ENCODE data around the gene ZNF780A.
A peak's percentile ranks its signal among the peaks of the same experiment; 100 is the strongest.
"Not testable (repeated sequence)": the region's sequence is repeated elsewhere in the genome, so short reads cannot be mapped to it uniquely, and the experiment has no call there.

Gene ZNF780A

DNA sequence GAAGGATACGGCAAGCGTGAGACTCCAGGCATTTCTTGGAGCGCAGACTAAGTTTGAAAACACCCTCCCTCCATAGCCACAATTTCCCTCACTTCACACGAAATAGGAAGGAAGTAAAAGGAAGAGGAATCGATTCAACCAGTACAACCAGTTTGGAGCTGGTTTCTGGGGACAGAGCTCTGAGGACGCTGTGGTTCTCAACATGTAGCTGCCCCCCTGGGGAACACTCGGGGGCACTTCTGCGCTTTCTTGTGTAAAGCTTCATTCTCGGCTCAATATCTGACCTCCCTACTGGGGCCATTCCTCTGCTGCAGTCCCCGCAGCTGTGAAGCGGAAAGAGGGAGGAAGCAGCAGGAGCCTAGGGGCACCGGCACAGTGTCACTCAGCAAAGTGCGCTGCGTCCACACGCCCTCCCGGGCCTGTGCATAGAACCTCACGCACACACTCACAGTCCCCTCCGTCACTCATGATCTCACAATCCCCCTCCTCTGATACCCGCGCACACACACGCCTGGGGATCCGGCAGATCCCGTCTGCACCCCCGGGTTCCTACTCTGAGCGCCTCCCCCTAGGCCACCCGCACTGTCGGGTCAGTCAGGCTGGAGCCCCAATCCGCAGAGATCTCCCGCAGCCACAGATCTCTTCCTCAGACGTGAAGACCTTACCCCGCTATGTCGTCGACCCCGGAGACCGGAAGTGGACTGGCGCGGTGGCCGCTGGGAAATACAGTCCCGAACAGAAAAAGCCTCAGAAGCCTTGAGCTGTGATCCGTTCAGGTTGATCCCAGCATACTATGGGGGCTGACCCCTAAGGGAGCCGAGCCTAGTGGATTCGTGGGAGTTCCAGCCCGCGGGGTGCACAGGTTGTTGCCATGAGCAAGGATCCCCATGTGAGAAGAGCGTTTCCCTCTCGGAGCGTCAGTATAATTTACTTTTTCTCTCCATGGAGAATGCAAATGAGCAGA is at the start of gene ZNF780A:
ZNF780A (minus strand) TSS at position 703 of the 964 bp plus-strand sequence. CDS start 6,190 bp downstream, outside the sequence.
- Mint-ChIP-seq H3K27me3 (ENCODE audit: low read depth) (no peaks in the 10 kb centered on the region), H3K27ac (peak within 1 kb of the TSS; percentile 100), H3K4me1 (ENCODE audit: low read depth) (peaks cover 32% of the 10 kb centered on the region), H3K9me3 (peaks cover 15% of the 10 kb centered on the region), H3K4me3 (peak within 1 kb of the TSS; percentile 100), H3K36me3 (ENCODE audit: low read depth) (peaks cover 20% of the 10 kb centered on the region)

DNA sequence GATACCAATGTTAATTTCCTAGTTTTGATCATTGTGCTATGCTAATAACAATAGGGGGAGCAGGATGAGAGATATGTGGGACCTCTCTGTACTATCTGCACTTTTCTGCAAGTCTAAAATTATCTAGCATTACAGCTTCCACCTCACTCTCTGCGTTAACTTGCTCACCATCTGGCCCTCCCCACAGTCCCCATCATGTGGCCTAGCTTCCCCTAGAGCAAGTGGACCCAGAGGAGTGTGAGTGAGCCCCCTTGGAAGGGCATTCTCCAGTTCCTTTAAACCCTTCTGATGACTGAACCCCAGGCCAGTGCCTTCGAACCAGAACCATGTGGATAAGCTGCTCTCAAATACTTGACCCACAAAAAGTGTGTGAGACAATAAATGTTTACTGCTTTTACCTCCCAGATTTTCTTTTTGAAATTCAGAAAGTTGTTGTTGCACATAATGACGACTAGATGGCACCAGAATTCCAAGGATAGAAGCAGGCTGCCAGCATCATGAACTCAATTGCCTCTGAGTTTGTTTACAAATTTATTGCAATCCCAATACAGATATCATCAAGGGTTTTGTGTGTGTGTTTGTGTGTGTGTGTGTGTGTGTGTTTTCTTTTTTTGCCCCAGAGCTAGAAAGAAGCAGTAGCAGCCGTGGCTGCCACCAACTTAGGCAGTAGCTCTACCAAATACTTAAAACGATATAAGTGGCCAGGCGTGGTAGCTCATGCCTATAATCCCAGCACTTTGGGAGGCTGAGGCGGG is 49.0 kb upstream of the ZNF780A start:
- peaks cover 17% of the 10 kb centered on the region for H3K4me1 Mint-ChIP-seq (ENCODE audit: low read depth)
- H3K27ac Mint-ChIP-seq = no peak overlapping the region
- H3K36me3 Mint-ChIP-seq (ENCODE audit: low read depth) = no peaks in the 10 kb centered on the region
- H3K27me3 Mint-ChIP-seq (ENCODE audit: low read depth) = peaks cover 22% of the 10 kb centered on the region
- no peak overlapping the region for H3K4me3 Mint-ChIP-seq
- H3K9me3 Mint-ChIP-seq = no peaks in the 10 kb centered on the region

GRCh38 chr19:40136818-40137217 is 46.1 kb upstream of the ZNF780A start:
- no peak overlapping the region for H3K27ac Mint-ChIP-seq
- peaks cover 5% of the 10 kb centered on the region for H3K4me1 Mint-ChIP-seq (ENCODE audit: low read depth)
- H3K4me3 Mint-ChIP-seq = no peak overlapping the region
- peaks cover 29% of the 10 kb centered on the region for H3K27me3 Mint-ChIP-seq (ENCODE audit: low read depth)
- H3K9me3 Mint-ChIP-seq = no peaks in the 10 kb centered on the region
- H3K36me3 Mint-ChIP-seq (ENCODE audit: low read depth) = no peaks in the 10 kb centered on the region

- H3K9me3 Mint-ChIP-seq = no peaks in the 10 kb centered on the region
Observed at GRCh38 chr19:40134866-40135265, 44.1 kb upstream of the ZNF780A start.

DNA sequence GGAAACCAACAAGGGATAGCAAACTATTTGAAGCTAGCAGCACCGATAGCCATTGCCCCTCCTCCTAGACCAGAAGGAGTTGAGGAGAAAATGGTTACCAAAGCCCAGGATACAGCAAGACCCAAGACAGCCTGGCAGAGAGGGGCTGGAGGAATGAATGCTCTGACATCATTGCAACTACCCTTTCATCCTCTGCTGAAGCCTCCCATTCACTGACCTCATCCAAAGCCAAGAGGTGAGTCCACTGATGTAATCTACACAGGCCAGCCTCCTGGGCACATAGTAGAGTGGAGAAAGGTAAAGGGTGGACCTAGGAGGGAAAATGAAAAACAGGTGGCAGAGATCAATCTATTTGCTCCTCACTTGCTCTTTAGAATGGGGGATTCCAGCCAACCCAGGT is 42.7 kb upstream of the ZNF780A start:
- Mint-ChIP-seq H3K4me3 (no peak overlapping the region), H3K9me3 (no peaks in the 10 kb centered on the region), H3K4me1 (ENCODE audit: low read depth) (no peaks in the 10 kb centered on the region), H3K36me3 (ENCODE audit: low read depth) (no peaks in the 10 kb centered on the region), H3K27ac (no peak overlapping the region), H3K27me3 (ENCODE audit: low read depth) (peaks cover 51% of the 10 kb centered on the region)

More at GRCh38 chr19:40134866-40135265, 44.1 kb upstream of the ZNF780A start:
- Mint-ChIP-seq H3K4me3 (no peak overlapping the region), H3K27ac (no peak overlapping the region), H3K27me3 (ENCODE audit: low read depth) (peaks cover 45% of the 10 kb centered on the region), H3K4me1 (ENCODE audit: low read depth) (peaks cover 4% of the 10 kb centered on the region), H3K36me3 (ENCODE audit: low read depth) (no peaks in the 10 kb centered on the region)

GRCh38 chr19:40130013-40130412 is 39.3 kb upstream of the ZNF780A start:
- H3K9me3 Mint-ChIP-seq = no peaks in the 10 kb centered on the region
- H3K27ac Mint-ChIP-seq = no peak overlapping the region
- no peaks in the 10 kb centered on the region for H3K4me1 Mint-ChIP-seq (ENCODE audit: low read depth)
- peaks cover 58% of the 10 kb centered on the region for H3K27me3 Mint-ChIP-seq (ENCODE audit: low read depth)
- H3K4me3 Mint-ChIP-seq = no peak overlapping the region
- H3K36me3 Mint-ChIP-seq (ENCODE audit: low read depth) = no peaks in the 10 kb centered on the region

DNA sequence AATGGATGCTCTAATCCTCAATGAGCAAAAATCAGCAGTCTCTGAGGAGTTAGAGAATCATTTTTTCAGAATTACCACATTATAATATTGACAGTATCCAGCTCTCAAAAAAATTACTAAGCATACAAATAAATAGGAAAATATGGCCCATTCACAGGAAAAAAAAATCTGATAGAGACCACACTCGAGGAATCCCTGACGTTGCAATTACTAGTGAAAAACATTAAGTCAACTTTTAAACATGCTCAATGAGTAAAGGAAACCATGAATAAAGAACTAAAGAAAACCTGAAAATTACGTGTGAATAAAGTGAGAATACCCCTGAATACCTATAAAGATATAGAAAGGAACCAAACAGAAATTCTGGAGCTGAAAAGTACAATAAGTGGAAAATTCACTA is 38.7 kb upstream of the ZNF780A start:
- Mint-ChIP-seq H3K27ac (no peak overlapping the region), H3K4me3 (no peak overlapping the region), H3K27me3 (ENCODE audit: low read depth) (peaks cover 59% of the 10 kb centered on the region), H3K9me3 (no peaks in the 10 kb centered on the region), H3K36me3 (ENCODE audit: low read depth) (no peaks in the 10 kb centered on the region), H3K4me1 (ENCODE audit: low read depth) (no peaks in the 10 kb centered on the region)

DNA sequence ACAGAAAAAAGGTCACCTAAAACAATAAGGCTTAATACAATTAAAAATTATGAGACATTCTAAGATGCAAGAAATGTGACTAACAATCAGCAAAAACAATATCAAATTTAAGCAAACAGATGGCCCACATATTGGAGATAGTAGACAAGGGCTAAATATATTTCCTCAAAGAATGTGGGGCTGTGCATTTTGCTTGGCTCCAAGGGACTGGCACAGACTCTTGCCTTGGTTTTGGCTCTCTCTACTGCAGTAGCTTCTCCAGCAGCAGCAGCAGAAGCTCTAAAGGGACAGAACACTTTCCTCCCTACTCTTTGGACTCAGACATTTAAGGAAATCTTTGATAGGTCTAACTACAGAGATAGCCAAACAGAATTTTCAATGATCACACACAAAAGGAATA is 38.2 kb upstream of the ZNF780A start:
- Mint-ChIP-seq H3K4me1 (ENCODE audit: low read depth) (no peaks in the 10 kb centered on the region), H3K9me3 (no peaks in the 10 kb centered on the region), H3K4me3 (no peak overlapping the region), H3K36me3 (ENCODE audit: low read depth) (no peaks in the 10 kb centered on the region), H3K27me3 (ENCODE audit: low read depth) (peaks cover 60% of the 10 kb centered on the region), H3K27ac (no peak overlapping the region)

GRCh38 chr19:40119380-40119779 is 28.6 kb upstream of the ZNF780A start:
- Mint-ChIP-seq H3K27me3 (ENCODE audit: low read depth) (peaks cover under 1% of the 10 kb centered on the region), H3K36me3 (ENCODE audit: low read depth) (peaks cover 2% of the 10 kb centered on the region), H3K9me3 (peaks cover 16% of the 10 kb centered on the region), H3K4me3 (no peak overlapping the region), H3K27ac (no peak overlapping the region), H3K4me1 (ENCODE audit: low read depth) (peaks cover 1% of the 10 kb centered on the region)

DNA sequence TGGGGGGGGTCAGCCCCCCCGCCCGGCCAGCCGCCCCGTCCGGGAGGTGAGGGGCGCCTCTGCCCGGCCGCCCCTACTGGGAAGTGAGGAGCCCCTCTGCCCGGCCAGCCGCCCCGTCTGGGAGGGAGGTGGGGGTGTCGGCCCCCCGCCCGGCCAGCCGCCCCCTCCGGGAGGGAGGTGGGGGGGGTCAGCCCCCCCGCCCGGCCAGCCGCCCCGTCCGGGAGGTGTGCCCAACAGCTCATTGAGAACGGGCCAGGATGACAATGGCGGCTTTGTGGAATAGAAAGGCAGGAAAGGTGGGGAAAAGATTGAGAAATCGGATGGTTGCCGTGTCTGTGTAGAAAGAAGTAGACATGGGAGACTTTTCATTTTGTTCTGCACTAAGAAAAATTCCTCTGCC is 27.9 kb upstream of the ZNF780A start:
- not testable (repeated sequence) for H3K4me1 Mint-ChIP-seq (ENCODE audit: low read depth); H3K36me3 Mint-ChIP-seq (ENCODE audit: low read depth); H3K27me3 Mint-ChIP-seq (ENCODE audit: low read depth); H3K4me3 Mint-ChIP-seq; H3K27ac Mint-ChIP-seq
- peaks cover 16% of the 10 kb centered on the region for H3K9me3 Mint-ChIP-seq

- no peak overlapping the region for H3K27ac Mint-ChIP-seq
- peaks cover 16% of the 10 kb centered on the region for H3K9me3 Mint-ChIP-seq
- H3K4me1 Mint-ChIP-seq (ENCODE audit: low read depth) = peaks cover 1% of the 10 kb centered on the region
- H3K4me3 Mint-ChIP-seq = no peak overlapping the region
- peaks cover under 1% of the 10 kb centered on the region for H3K27me3 Mint-ChIP-seq (ENCODE audit: low read depth)
- peaks cover 2% of the 10 kb centered on the region for H3K36me3 Mint-ChIP-seq (ENCODE audit: low read depth)
Observed at GRCh38 chr19:40116075-40116474, 25.3 kb upstream of the ZNF780A start.

GRCh38 chr19:40114119-40114518 is 23.4 kb upstream of the ZNF780A start:
- H3K27me3 Mint-ChIP-seq (ENCODE audit: low read depth); H3K36me3 Mint-ChIP-seq (ENCODE audit: low read depth); H3K4me3 Mint-ChIP-seq; H3K4me1 Mint-ChIP-seq (ENCODE audit: low read depth); H3K27ac Mint-ChIP-seq; H3K9me3 Mint-ChIP-seq: not testable (repeated sequence)

DNA sequence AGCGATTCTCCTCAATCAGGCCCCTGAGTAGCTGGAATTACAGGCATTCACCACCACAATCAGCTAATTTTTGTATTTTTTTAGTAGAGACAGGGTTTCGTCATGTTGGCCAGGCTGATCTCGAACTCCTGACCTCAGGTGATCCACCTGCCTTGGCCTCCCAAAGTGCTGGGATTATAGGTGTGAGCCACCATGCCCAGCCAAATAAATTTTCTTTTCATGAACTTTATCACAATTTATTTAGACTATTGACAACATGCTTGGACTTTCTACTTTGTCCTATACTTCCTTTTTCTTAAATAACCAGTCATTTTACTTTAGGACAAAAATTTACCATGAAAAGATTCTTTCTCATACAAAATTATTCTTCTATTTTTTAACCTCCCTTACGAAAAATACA is 21.5 kb upstream of the ZNF780A start:
- H3K4me1 Mint-ChIP-seq (ENCODE audit: low read depth); H3K4me3 Mint-ChIP-seq; H3K27me3 Mint-ChIP-seq (ENCODE audit: low read depth); H3K27ac Mint-ChIP-seq; H3K36me3 Mint-ChIP-seq (ENCODE audit: low read depth); H3K9me3 Mint-ChIP-seq: not testable (repeated sequence)

DNA sequence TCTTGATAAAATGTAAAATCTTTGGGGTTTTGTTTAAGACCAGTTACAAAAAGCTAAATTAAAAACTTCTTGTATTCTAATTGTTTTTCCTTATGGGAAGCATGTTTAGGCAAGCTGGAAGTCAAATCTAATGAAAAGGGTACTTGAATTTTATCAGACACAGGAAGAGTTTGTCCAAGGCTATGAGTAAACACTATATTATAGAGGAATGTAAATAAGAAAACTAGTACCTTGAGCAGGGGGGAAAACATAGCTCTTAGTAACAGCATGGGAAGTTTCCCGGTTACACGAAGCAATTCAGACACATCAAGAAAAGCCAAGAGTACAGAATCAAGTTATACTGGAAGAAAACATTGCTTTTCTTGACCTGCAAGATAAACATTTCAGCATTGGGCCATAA is 19.8 kb upstream of the ZNF780A start:
- Mint-ChIP-seq H3K27ac (no peak overlapping the region), H3K27me3 (ENCODE audit: low read depth) (peaks cover 10% of the 10 kb centered on the region), H3K9me3 (peaks cover 3% of the 10 kb centered on the region), H3K36me3 (ENCODE audit: low read depth) (no peaks in the 10 kb centered on the region), H3K4me3 (no peak overlapping the region), H3K4me1 (ENCODE audit: low read depth) (no peaks in the 10 kb centered on the region)

- H3K27me3 Mint-ChIP-seq (ENCODE audit: low read depth) = peaks cover 3% of the 10 kb centered on the region
- H3K9me3 Mint-ChIP-seq = no peaks in the 10 kb centered on the region
- H3K36me3 Mint-ChIP-seq (ENCODE audit: low read depth) = no peaks in the 10 kb centered on the region
- H3K4me3 Mint-ChIP-seq = no peak overlapping the region
- no peak overlapping the region for H3K27ac Mint-ChIP-seq
- H3K4me1 Mint-ChIP-seq (ENCODE audit: low read depth) = no peaks in the 10 kb centered on the region
Observed at GRCh38 chr19:40104754-40105153, 14.0 kb upstream of the ZNF780A start.
